Smooth muscle cell (in vitro differentiated cells): ENCODE results near the gene CFAP74. TPM values are rescaled to one million over a fixed set of nuclear protein-coding genes. Genes with fewer than 3 reads are reported as not detected.

Experiments used
- DNase-seq: peaks from one replicate; lab custom pipeline; 2025; ENCODE audit not compliant: unreplicated experiment; lab: John Stamatoyannopoulos, UW
- H2AFZ ChIP-seq: fragments of 200-600 bp; sonication (generic); 2 replicates; pipeline ENCODE4 v1.6.0; 2016; ENCODE audit warnings: antibody characterized with exemption, low read depth, mild to moderate bottlenecking
- H3F3A ChIP-seq: fragments of 200-600 bp; sonication (generic); 2 replicates; pipeline ENCODE4 v1.6.0; 2017; ENCODE audit warnings: antibody characterized with exemption, low read depth
- H3K27ac ChIP-seq: fragments of 200-600 bp; sonication (generic); 2 replicates; pipeline ENCODE4 v1.5.1; 2016; ENCODE audit warnings: low read depth, mild to moderate bottlenecking
- H3K27me3 ChIP-seq: fragments of 200-600 bp; sonication (generic); 2 replicates; pipeline ENCODE4 v1.6.1; 2016; ENCODE audit warnings: low read depth, mild to moderate bottlenecking
- H3K36me3 ChIP-seq: fragments of 200-600 bp; sonication (generic); 2 replicates; pipeline ENCODE4 v1.5.1; 2016; ENCODE audit warnings: low read depth
- H3K4me1 ChIP-seq: fragments of 200-600 bp; sonication (generic); 2 replicates; pipeline ENCODE4 v1.5.1; 2016; ENCODE audit warnings: low read depth
- H3K4me2 ChIP-seq: fragments of 200-600 bp; sonication (generic); 2 replicates; pipeline ENCODE4 v1.6.0; 2016; ENCODE audit warnings: mild to moderate bottlenecking
- H3K4me3 ChIP-seq: fragments of 200-600 bp; sonication (generic); 2 replicates; pipeline ENCODE4 v1.5.1; 2016; ENCODE audit warnings: mild to moderate bottlenecking
- H3K79me2 ChIP-seq: fragments of 200-600 bp; sonication (generic); 2 replicates; pipeline ENCODE4 v1.6.0; 2016; ENCODE audit warnings: low read depth, mild to moderate bottlenecking
- H3K9ac ChIP-seq: fragments of 200-600 bp; sonication (generic); 2 replicates; pipeline ENCODE4 v1.6.0; 2016; ENCODE audit warnings: low read depth
- H3K9me3 ChIP-seq: fragments of 200-600 bp; sonication (generic); replicated peaks from 2 replicates; pipeline ENCODE4 v1.5.1; 2016; ENCODE audit warnings: low read depth
- H4K20me1 ChIP-seq: fragments of 200-600 bp; sonication (generic); 2 replicates; pipeline ENCODE4 v1.6.0; 2016; ENCODE audit warnings: low read depth
- CTCF ChIP-seq: fragments of 200-600 bp; sonication (generic); IDR thresholded peaks from 2 replicates; pipeline ENCODE4 v1.5.1; 2017; ENCODE audit warnings: borderline replicate concordance, mild to moderate bottlenecking, antibody characterized with exemption; ENCODE audit not compliant: insufficient read depth, poor library complexity, severe bottlenecking
- WGBS: methylation state at CpG from one replicate; pipeline ENCODE4 v1.1.7; 2016; ENCODE audit warnings: low lambda C conversion rate; 5-methylcytosine and 5-hydroxymethylcytosine counted together
- polyA plus RNA-seq: library from polyadenylated mRNA; unstranded; fragments of >200 nt; fragmentation: Nextera tagmentation; extraction: Ambion mirVana; gene quantifications from 2 replicates; pipeline ENCODE4 v1.2.1, GENCODE V29; 2016
- total RNA-seq: library from RNA; depleted of rRNA; stranded (reverse); fragments of >200 nt; gene quantifications from 2 replicates; pipeline ENCODE4 v1.2.3, GENCODE V29; 2014

The CFAP74 gene
- total and polyA plus RNA-seq, 2 experiments from 2014 or later, result not detected

GRCh38 chr1:1942753-1943656 lies 60.6 kb downstream of the CFAP74 start:
- no peak overlapping the region for H3K4me2 ChIP-seq
- H3K9me3 ChIP-seq, result no peaks in the 10 kb centered on the region
- no peak overlapping the region for H3K9ac ChIP-seq
- no peak for TF ChIP-seq CTCF
- H2AFZ ChIP-seq, result no peak overlapping the region
- no peaks in the 10 kb centered on the region for H3K4me1 ChIP-seq
- no peaks in the 10 kb centered on the region for H3F3A ChIP-seq
- H3K4me3 ChIP-seq, result no peak overlapping the region
- no peaks in the 10 kb centered on the region for H3K27me3 ChIP-seq
- WGBS, result 93% methylated on average over 44 of the region's 45 CpGs
- no peak overlapping the region for H3K27ac ChIP-seq
- H4K20me1 ChIP-seq, result no peaks in the 10 kb centered on the region
- no peak for DNase-seq
- no peaks in the 10 kb centered on the region for H3K36me3 ChIP-seq
- H3K79me2 ChIP-seq, result no peaks in the 10 kb centered on the region

- no peak overlapping the region for H2AFZ ChIP-seq
- TF ChIP-seq CTCF, result no peak
Measured at GRCh38 chr1:1941868-1942752, 61.5 kb downstream of the CFAP74 start.

GRCh38 chr1:1941211-1941841 lies 62.3 kb downstream of the CFAP74 start:
- TF ChIP-seq CTCF, result no peak
- Histone ChIP-seq H3K27ac (no peak overlapping the region), H3F3A (no peaks in the 10 kb centered on the region), H3K9ac (no peak overlapping the region), H3K27me3 (no peaks in the 10 kb centered on the region), H3K4me3 (no peak overlapping the region), H2AFZ (no peak overlapping the region), H4K20me1 (no peaks in the 10 kb centered on the region), H3K4me1 (no peaks in the 10 kb centered on the region), H3K4me2 (no peak overlapping the region), H3K36me3 (no peaks in the 10 kb centered on the region), H3K79me2 (no peaks in the 10 kb centered on the region), H3K9me3 (no peaks in the 10 kb centered on the region)
- WGBS, result 91% methylated on average over 19 of the region's 19 CpGs
- no peak for DNase-seq

More at GRCh38 chr1:1941868-1942752, 61.5 kb downstream of the CFAP74 start:
- H3K36me3 ChIP-seq, result no peaks in the 10 kb centered on the region
- H3K27ac ChIP-seq, result no peak overlapping the region
- no peak for DNase-seq
- WGBS, result 89% methylated on average over 38 of the region's 39 CpGs
- no peak overlapping the region for H3K9ac ChIP-seq
- no peaks in the 10 kb centered on the region for H3K27me3 ChIP-seq
- no peaks in the 10 kb centered on the region for H3K79me2 ChIP-seq
- no peaks in the 10 kb centered on the region for H3F3A ChIP-seq
- no peaks in the 10 kb centered on the region for H3K4me1 ChIP-seq
- no peak overlapping the region for H3K4me2 ChIP-seq
- no peak overlapping the region for H3K4me3 ChIP-seq
- H4K20me1 ChIP-seq, result no peaks in the 10 kb centered on the region
- no peaks in the 10 kb centered on the region for H3K9me3 ChIP-seq
